ENCODE data around the gene APBA2. TPM values are rescaled to one million over a fixed set of nuclear protein-coding genes. Genes with fewer than 3 reads are reported as not detected.
A peak's percentile ranks its signal among the peaks of the same experiment; 100 is the strongest.

Gene APBA2
- total and polyA plus RNA-seq, 8 donors: 0.45 to 13.3 (median 2.0) TPM; not detected in 1

- H3K36me3 ChIP-seq: no peaks in the 10 kb centered on the region
- DNase-seq: peak in 1 of 2 donors; percentile 4
- H3K4me3 ChIP-seq: no peak overlapping the region
- intact Hi-C loops (cut with DNase I; ENCODE audit: low total_unique reads): no loop called here
- no peak for TF ChIP-seq CTCF (IDR thresholded peaks at IDR 0.05)
- no peak for TF ChIP-seq EP300 (IDR thresholded peaks at IDR 0.05)
- no peak for TF ChIP-seq POLR2AphosphoS5 (IDR thresholded peaks at IDR 0.05)
- no peak for TF ChIP-seq POLR2A (IDR thresholded peaks at IDR 0.05)
- H3K27me3 ChIP-seq: peaks cover 0 to 12% (median 0%) of the 10 kb centered on the region in 3 donors
- H3K9me3 ChIP-seq: peaks cover 0 to 7% (median 3%) of the 10 kb centered on the region in 4 donors
- WGBS, 5 donors: 69 to 82% (median 71%) methylated on average over 3 to 5 of the region's 5 CpGs; no CpG with 5 or more reads in 1 of the 5 donors
- H3K27ac ChIP-seq: no peak overlapping the region
- no peaks in the 10 kb centered on the region for H3K4me1 ChIP-seq
Measured at GRCh38 chr15:29072444-29072843, 186.7 kb downstream of the APBA2 start.

GRCh38 chr15:29074045-29074444 is 188.3 kb downstream of the APBA2 start:
- peaks cover 0 to 12% (median 0%) of the 10 kb centered on the region in 3 donors for H3K27me3 ChIP-seq
- intact Hi-C loops (cut with DNase I; ENCODE audit: low total_unique reads): no loop called here
- DNase-seq: no peak
- H3K9me3 ChIP-seq: peaks cover 0 to 7% (median 3%) of the 10 kb centered on the region in 4 donors
- no peak overlapping the region for H3K27ac ChIP-seq
- H3K4me1 ChIP-seq: no peaks in the 10 kb centered on the region
- H3K36me3 ChIP-seq: no peaks in the 10 kb centered on the region
- TF ChIP-seq POLR2A (IDR thresholded peaks at IDR 0.05) (no peak), CTCF (IDR thresholded peaks at IDR 0.05) (no peak), POLR2AphosphoS5 (IDR thresholded peaks at IDR 0.05) (no peak), EP300 (IDR thresholded peaks at IDR 0.05) (no peak)
- H3K4me3 ChIP-seq: no peak overlapping the region
- 59 to 63% (median 62%) methylated on average over 4 of the region's 4 CpGs for WGBS, 5 donors

DNA sequence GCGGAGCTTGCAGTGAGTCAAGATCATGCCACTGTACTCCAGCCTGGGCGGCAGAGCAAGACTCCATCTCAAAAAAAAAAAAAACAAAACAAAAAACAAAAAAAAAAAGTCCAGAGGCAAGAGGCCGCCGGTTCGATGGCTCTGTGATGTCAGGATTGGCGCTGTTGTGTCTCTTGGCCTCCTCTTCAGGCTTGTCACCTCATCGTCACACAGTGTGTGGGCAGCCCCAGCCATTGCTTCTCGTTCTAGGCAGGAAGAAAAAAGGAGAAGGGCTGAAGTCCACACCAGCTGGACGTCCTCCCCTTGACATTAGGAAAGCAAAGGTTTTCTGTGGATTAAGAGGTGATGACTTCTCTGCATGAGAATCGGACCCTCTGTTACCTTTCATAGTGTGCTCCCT is 192.8 kb downstream of the APBA2 start:
- intact Hi-C loops (cut with DNase I; ENCODE audit: low total_unique reads): no loop called here
- Histone ChIP-seq H3K27me3 (no peaks in the 10 kb centered on the region), H3K27ac (no peak overlapping the region), H3K4me3 (no peak overlapping the region), H3K9me3 (no peaks in the 10 kb centered on the region), H3K36me3 (no peaks in the 10 kb centered on the region), H3K4me1 (no peaks in the 10 kb centered on the region)
- TF ChIP-seq EP300 (IDR thresholded peaks at IDR 0.05): no peak
- no peak for TF ChIP-seq POLR2A (IDR thresholded peaks at IDR 0.05)
- TF ChIP-seq CTCF (IDR thresholded peaks at IDR 0.05): no peak
- no peak for TF ChIP-seq POLR2AphosphoS5 (IDR thresholded peaks at IDR 0.05)
- WGBS, 5 donors: 82 to 89% (median 87%) methylated on average over 10 of the region's 10 CpGs
- DNase-seq: no peak

GRCh38 chr15:29079479-29079878 is 193.7 kb downstream of the APBA2 start:
- TF ChIP-seq POLR2AphosphoS5 (IDR thresholded peaks at IDR 0.05) (no peak), CTCF (IDR thresholded peaks at IDR 0.05) (no peak), POLR2A (IDR thresholded peaks at IDR 0.05) (no peak)
- Histone ChIP-seq H3K27me3 (no peaks in the 10 kb centered on the region), H3K4me3 (no peak overlapping the region), H3K36me3 (no peaks in the 10 kb centered on the region), H3K9me3 (peaks cover 0 to under 1% (median 0%) of the 10 kb centered on the region in 4 donors), H3K4me1 (no peaks in the 10 kb centered on the region), H3K27ac (no peak overlapping the region)
- intact Hi-C loops (cut with DNase I; ENCODE audit: low total_unique reads): no loop called here
- no peak for DNase-seq
- 74 to 90% (median 82%) methylated on average over 4 to 5 of the region's 5 CpGs for WGBS, 5 donors

Data from stomach (tissue), 9 donors.